ENCODE measurements around the gene CHST15.

Gene CHST15

DNA sequence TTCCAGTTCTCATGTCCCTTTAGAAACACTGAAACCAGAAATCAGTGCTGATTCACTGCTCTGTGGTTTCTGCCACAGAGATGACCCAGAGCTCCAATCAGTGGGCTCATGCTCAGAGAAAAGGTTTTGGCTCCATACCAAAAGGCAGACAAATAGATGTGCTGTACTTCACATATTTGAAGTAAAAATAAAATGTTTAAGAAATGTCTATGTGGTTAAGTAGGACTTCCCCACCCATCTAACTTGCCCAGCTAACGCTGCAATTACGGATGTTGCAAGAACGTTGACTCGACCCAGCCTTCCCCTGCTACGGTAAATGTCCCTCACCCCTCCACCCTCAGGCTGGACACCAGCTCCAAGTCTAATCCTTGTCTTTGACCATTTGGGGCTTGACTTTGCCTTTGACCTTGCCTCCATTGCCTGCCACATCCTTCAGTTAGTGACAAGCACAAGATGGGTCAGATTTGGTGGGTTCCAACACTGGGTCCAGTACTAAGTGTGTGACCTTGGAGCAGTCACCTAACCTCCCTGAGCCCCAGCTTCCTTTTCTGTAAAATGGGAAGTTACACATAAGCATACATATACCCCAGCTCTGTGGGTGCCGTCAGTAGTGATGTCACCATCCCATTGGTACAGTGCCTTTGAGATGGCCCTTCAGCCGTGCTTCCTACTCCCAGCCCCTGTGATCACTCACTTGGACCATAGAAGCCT is 95.8 kb downstream of the CHST15 start:
- DNase-seq (ENCODE audit: low spot score): peak; percentile 14

DNA sequence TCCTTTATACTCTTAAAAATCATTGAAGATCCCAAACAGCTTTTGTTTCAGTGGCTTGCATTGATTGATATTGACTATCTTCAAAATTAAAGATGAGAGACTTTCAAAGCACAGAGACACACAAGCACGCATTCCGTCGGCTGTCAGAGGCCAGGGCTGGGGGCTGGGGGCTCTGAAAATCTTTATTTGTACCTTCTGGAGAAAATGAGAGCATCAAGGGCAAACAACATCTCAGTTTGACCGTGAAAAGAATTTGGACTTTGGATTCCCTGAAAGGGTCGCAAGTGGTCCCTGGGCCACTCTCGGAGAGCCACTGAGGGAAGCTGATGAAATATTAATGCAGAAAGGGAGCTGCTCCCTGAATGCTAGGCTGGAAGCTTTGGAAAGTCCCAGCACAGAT is 96.4 kb downstream of the CHST15 start:
- no peak for DNase-seq (ENCODE audit: low spot score)

DNA sequence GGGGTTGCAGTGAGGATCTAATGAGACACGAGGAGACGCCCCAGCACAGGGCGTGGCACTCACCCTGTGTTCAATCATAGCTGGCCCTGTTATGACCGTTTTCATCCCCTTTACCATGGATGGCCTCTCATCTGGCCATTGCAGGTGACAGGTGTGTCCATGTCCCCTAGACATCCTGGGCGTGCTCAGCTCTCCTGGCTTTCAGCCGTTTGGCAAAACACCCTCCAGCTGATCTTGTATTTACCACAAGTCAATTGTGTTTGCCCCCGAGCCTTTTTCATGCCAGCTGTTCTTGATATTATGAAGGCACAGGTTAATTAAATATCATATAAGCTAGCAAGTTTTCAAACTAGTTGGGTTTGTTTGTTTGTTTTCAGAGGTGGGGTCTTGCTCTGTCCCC is 97.1 kb downstream of the CHST15 start:
- DNase-seq (ENCODE audit: low spot score): peak; percentile 2

DNA sequence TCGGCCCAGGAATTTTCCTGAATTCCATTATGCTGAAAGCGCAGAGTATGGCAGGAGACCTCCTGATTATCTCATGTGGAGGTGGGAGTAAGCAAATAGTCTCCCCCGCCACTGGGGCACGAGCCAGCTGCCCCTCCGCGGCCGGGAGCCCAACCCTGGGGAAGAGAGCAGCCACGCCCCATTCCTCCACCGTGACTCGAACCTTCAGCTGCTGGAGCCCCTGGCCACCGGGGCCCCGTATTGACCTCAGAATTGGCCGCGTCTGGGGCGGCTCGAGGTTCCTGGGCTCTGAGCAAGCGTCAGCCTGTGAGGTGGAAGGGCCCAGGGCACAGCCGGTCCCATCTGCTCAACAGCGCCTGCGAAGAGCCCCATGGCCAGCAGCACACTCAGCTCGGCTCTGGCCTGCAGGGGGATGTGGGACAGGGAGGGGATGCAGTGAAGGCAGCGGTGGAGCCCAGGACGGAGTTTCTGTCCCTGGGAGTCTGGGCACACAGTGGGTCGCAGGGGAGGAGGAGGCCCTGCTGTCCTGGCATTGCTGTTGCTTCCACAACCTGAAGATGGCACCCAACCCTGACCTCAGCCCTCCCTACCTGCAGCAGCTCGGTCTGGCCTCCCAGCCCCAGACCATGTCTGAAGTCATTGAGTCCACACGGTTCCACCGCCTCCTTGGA is 97.8 kb downstream of the CHST15 start:
- peak; percentile 52 for DNase-seq (ENCODE audit: low spot score)

DNA sequence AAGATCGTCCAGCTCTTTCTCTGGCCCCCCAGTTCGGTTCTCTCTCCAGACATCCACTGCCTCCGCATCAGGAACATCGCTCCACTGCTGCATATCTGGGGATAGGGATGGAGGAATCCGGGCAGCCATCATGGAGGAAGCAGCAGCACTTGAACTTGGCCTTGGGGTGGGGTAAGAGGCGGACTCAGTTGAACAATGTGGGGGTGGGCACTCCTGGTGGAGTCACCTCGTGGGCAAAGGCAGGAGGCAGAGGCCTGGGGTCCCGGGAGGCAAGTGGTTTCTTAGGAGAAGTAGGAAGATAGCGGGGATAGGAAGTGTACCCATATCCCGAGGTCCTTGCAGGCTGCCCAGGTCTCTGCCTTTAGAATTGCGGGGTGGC is 98.3 kb downstream of the CHST15 start:
- peak; percentile 3 for DNase-seq (ENCODE audit: low spot score)

DNA sequence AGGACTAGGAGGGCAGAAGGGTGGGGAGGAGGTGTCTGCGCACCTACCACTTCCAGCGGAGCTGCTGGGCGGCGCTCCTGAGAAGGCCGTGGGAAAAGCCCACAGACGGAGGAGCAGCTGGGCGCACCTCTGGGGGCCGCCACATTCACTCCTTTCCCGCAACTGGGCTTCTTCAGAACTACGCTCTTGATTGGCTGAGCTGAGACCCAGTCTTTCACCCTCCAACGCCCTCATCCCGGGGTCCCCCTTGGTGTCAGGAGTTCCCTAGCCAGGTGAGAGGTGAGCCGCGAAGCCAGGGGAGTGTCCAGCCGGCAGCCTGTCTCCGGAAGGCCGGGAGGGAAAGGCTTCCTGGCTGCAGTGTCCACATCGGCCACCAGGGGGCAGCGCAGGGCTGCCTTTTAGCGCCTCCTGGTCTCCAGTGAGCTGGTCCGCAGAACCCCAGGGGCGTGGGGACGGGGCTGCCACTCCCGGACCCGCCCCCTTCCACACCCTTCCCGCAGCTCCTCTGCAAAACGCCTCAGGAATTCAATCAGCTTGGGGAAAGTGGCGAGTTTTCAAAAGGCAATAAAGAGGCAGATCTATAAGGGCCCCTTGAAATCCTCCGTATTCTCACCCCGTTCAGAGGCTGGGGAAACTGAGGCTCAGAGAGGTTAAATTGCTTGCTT is 98.8 kb downstream of the CHST15 start:
- peak; percentile 72 for DNase-seq (ENCODE audit: low spot score)

DNA sequence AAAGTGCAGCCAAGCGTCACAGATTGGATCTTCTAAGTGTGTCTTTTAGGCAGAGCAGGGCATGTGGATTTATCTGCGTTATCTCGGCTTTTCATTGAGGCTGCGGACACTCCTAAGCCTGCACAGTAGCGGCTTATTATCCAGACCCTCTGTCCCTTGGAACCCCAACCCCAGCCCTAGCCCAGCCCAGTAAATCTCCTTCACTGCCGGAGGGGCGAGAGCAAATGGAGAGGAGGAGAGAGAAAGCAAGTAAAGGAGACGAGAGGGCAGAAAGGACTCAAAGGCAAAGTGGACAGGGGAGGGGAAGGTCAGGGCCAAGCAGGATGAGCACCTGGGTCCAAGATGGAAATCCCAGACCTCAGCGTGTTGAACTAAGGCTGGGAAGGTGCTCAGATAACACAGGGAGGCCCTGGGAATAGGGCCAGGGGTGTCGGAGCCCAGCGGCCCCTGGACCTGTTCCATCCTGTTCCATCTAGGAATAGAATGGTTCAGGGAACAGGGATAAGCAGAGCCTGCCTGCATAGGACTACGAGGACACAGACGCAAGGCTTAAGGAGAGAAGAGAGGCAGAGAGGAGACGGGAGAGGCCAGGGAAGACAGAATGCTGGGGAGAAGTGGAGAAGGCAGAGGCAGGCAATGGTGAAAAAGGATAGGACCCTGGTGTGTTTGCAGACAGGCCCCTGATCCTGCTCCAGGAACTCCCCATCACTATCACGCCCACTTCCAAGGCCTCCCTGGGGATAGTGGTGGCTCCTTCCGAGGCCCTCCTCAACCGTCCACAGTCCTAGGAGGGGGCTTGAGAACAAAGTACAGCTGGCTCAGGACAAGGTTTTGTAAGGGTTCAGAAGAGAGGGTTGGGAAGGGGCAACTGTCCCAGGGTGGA is 99.6 kb downstream of the CHST15 start:
- peak; percentile 1 for DNase-seq (ENCODE audit: low spot score)

DNA sequence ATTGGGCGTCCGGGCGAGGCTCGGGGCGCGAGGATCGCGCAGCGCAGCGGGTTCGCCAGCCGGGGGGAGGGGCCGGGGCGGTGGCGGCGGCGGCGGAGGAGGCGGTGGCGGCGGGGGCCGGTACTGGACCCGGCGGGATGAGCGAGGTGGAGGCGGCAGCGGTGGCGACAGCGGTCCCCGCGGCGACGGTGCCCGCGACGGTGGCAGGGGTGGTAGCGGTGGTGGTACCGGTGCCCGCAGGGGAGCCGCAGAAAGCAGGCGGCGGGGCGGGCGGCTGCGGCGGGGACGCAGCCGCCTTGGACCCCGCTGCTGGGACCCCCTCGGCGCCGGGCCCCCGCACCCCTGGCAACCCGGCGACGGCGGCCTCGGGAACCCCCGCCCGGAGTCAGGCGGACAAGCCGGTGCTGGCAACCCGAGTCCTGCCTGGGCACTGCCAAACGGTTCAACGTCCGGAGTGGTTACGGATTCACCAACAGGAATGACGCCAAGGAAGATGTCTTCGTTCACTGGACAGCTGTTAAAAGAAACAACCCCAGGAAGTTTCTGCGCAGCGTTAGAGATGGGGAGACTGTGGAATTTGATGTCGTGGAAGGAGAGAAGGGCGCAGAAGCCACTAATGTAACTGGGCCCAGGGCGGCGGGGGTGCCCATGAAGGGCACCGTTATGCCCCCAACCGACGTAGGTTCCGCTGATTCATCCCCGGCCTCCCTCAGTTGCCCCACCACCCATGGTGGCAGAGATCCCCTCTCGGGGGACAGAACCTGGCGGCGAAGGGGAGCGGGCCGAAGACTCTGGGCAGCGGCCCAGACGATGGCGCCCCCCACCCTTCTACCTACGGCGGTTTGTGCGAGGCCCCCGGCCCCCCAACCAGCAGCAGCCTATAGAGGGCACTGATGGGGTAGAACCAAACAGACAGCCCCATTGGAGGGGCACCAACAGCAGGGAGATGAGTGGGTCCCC is 101.5 kb downstream of the CHST15 start:
- DNase-seq (ENCODE audit: low spot score): no peak

DNA sequence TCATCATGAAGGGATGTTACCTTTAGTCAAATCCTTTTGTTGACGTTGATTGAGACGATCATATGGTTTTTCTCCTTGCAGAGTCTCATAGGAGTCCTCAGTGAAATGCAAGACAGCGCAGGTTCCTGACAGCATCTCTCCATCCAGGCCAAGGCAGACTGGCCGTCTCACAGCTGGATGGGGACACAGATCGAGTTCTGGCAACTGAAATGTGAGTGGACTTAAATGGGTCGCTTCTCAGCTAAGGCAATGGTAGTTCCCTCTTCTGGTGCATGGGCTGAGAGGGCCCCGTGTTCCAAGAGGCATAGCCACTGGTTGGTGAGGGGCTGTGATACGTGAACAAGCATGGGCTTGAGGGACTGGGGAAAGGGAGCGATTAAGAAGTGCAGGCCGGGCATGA is 102.5 kb downstream of the CHST15 start:
- no peak for DNase-seq (ENCODE audit: low spot score)

DNA sequence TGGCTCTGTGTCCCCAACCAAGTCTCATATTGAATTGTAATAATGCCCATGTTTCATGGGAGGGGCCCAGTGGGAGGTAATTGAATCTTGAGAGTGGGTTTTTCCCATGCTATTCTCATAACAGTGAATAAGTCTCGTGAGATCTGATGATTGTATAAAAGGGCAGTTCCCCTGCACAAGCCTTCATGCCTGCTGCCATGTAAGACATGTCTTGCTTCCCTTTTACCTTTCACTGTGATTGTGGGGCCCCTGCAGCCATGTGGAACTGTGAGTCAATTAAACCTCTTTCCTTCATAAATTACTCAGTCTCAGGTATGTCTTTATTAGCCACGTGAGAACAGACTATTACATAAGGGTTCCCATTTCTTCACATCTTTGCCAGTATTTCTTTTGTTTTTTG is 104.7 kb downstream of the CHST15 start:
- no peak for DNase-seq (ENCODE audit: low spot score)

DNA sequence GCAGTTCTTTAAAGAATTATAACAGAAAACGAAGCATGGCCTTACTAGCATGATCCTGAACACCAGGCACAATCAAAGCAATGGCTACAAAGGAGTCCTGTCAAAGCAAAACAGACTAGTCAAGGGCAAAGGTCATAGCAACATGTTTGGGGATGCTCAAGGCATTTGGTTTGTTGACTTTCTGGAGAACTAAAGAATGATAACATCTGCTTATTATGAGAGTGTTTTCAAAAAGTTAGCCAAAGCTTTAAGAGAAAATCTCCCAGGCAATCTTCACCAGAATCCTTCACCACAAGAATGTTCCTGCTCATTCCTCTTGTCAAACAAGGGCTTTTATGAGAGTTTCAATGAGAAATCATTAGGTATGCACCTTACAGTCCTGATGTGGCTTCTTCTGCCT is 106.7 kb downstream of the CHST15 start:
- no peak for DNase-seq (ENCODE audit: low spot score)

DNA sequence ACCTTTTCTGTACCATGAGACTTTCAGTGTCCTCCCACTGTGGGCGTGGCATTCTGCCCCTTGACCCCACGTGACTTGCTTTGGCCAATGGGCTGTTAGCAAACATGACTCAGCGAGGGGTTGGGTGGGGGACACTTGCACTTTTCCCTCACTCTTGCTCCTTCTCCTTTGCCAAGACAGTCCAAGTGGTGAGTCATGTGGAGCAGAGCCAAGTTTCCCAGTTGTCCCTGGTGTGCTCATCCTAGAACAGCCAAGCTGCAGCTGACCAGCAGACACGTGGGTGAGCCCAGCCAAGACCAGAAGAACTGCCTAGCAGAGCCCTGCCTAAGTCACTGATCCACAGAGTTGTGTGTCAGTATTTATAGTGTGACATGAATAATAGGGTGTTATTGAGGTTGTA is 119.0 kb downstream of the CHST15 start:
- DNase-seq (ENCODE audit: low spot score): no peak

DNA sequence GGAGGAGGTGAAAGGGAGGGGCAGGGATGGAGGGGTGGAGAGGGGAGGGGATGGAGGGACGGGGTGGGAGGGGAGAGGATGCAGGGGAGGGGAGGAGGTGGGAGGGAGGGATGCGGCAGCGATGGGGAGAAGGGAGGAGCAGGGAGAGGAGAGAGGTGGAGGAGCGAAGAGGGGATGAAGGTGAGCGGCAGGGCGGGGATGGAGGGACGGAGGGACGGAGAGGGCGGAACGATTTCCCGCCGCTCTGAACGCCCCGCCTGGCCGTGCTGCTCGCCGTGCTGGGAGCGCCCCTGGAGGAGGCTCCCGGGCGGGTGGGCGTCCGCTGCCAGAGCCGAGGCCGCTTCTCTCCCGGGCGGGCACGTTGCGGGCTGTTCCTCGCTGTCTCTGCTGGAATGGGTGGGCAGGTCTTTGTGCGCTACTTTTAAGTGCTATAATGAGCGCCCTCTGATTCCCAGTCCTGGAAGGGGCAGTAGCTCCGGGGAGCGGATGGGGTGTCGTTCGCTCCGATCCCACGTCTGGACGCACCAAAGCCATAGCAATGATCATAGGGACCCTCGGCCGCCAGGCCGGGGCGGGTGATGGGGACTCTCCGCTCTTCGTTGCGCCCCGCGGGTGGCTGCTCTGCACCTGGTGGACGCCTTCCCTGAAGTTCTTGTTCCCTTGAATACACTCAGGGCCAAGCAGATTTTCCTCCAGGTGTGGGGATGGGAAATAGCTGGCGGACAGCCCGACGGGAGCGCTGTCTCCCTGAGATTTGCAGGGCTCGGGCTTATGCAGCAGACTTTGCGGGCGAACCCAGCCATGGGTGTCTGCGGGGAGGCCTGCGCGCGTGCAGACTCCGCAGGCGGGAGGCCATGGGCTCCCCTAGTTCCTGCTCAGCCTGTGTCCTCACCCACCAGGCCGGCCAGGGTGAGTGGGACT is 120.7 kb downstream of the CHST15 start:
- DNase-seq (ENCODE audit: low spot score): no peak

DNA sequence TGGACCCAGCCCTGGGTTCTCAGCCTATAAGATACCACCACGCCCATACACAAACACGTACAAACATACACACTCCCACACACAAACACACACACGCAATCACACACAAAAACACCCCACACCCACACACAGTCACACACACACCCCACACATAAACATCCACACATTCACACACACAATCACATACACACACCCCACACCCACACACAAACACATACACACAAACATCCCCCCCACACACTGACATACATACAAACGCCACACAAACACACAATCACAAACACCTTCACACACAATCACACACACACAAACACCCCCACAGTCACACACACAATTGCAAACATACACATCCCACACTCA is 122.5 kb downstream of the CHST15 start:
- DNase-seq (ENCODE audit: low spot score): no peak

DNA sequence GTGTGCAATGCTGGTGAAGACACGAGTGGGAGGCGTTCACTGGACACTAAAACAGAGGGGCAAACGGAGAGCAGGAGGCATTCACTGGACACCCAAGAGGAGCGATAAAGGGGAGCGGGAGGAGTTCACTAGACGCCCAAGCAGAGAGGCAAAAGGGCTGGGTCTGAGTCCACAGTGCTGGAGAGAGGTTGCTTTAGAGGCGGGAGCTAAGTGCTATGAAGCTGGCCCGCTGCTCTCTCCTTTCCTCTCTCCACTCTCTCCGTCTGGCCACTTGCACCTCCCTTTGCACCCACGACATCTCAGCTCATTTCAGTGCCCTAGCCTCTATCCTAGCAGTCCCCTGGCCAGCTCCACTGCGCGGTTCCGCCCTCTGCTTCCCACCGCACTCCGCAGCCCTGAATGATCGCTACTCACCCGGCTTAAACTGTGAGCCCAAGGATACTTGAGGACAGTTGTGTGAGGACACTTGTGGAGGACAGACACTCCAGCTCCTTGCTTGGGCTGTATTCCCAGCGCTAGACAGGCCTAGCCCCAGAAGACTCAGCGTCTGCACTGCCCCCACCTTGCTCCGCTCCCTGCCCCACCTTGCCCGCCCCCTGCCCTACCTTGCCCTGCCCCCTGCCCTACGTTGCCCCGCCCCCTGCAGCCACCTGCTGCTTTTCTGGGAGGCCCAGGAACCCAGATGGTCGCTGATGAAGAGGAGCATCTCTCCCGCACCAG is 123.0 kb downstream of the CHST15 start:
- DNase-seq (ENCODE audit: low spot score): no peak

DNA sequence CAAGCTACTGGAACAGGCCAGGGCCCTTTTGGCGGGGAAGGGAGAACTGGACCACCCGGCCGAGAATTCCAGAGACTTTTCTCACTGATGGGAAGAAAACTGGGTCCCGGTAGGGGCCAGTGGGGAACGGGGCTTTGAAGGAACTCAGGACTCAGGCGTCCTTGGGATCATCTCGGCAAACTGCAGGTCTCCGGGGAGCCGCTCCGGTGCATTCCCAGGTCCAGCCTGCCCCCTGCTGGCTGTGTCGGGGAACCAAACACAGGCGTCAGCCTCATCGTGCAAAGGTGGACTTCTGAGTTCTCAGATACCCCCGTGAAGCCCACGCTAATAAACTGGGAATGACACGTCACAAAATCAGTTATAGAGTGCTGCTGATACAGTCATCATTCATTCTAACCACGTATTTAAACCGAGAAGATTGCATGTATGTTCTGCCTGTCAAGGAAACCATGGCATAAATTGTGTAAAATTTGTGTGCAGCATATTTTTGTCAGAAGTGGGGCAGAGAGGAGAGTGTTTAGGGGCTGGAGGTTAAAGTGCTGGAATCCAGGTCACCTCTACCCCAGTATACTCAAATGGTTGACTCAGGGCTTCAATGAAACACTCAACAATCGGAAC is 125.7 kb downstream of the CHST15 start:
- DNase-seq (ENCODE audit: low spot score): peak; percentile 78

DNA sequence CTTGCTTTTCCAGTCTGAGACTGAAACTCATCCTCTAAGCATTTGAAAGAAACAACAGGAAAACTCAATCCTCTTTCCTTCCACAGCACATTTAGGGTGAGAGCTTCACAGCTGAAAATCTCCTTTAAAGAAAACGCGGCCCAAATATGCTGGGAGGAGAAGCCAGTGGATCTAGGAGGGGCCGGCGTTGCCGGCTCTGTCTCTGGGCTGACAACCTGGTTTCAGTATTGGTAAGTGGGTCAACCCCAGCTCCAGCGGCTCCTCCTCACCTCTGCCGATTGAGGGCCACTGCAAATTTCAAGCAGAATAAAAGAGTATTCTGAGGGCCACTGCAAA is 126.5 kb downstream of the CHST15 start:
- DNase-seq (ENCODE audit: low spot score): no peak

DNA sequence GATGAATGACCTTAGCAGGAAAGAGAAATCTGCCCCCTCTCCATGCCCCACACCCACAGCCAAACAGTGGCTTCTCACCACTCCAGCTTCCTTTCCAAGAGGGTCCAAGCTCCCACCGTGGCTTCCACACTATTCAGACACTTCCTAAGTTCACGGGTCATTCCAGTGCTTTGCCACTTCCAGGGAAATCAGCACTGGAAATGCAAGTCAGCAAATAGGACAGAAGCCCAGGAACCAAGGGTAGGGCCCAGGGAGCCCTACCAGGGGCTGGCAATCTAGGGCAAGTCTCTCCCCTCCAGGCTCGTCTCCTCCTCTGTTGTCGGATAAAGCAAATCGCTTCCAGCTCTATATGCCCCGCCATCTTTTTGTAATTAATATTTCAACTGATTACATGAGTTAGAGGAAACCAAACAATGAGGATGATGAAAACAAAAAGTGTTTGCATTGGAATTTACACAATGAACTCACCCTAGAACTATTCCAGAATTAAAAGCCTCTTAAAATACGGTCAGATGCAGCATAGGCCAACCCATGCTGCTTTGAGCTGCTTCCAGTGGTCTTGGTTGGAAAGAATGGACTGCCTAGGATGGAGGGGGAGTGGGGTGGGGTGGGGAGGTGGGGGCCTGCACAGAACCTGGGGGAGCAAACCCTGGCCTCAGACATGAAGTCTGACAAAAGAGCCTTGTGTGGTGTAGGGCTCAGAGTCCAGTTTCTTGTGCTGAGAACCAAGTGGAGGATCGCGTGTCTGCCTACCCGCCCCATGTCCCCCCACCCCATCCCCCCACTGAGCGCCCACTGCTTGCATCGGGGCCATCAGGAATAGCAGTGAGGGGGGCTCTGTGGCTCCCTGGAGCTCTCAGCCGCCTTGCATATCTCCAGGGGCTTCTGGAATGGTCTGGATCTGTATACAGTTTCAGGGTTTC is 127.2 kb downstream of the CHST15 start:
- DNase-seq (ENCODE audit: low spot score): no peak

Data from Ammon's horn (tissue), 1 donor.